HG02884 (cell line): ENCODE measurements around the gene NPW.
A peak's percentile ranks its signal among the peaks of the same experiment; 100 is the strongest.

Experiments
- ATAC-seq: cut with Tn5 transposase; IDR thresholded peaks from one replicate; pipeline ENCODE4 v1.9.1; 2021; ENCODE audit warnings: mild to moderate bottlenecking, moderate library complexity; ENCODE audit not compliant: unreplicated experiment

NPW gene

DNA sequence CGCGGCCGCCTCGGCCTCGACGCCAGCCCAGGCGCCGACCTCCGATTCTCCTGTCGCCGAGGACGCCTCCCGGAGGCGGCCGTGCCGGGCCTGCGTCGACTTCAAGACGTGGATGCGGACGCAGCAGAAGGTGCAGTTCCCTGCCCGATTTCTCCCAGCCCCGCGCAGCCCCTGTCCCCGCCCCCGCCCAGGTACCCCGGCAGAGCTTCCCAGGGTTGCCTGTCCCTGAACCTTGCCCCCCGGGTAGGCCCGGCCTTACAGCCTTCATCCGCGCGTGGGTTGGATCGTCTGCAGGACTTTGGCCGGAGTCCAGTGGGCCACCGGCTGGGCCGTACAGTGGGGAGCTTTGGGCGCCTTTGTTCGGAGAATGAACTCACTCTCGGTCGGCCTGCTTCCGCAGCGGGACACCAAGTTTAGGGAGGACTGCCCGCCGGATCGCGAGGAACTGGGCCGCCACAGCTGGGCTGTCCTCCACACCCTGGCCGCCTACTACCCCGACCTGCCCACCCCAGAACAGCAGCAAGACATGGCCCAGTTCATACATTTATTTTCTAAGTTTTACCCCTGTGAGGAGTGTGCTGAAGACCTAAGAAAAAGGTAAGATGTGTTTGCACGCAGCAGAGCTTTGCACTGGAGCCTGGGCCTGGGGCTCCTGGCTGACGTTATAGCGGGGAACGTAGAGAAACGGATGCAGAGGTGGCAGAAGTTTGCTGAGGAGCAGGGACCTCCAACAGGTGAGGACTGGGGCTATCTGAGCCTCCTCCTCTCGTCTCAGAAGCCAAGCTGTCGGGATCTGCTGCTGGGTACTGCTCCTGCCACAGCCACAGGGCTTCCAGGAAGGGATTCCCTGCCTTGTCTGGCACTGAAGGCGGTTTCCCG, 35.0 kb upstream of the NPW start:
- ATAC-seq: peak; percentile 16

DNA sequence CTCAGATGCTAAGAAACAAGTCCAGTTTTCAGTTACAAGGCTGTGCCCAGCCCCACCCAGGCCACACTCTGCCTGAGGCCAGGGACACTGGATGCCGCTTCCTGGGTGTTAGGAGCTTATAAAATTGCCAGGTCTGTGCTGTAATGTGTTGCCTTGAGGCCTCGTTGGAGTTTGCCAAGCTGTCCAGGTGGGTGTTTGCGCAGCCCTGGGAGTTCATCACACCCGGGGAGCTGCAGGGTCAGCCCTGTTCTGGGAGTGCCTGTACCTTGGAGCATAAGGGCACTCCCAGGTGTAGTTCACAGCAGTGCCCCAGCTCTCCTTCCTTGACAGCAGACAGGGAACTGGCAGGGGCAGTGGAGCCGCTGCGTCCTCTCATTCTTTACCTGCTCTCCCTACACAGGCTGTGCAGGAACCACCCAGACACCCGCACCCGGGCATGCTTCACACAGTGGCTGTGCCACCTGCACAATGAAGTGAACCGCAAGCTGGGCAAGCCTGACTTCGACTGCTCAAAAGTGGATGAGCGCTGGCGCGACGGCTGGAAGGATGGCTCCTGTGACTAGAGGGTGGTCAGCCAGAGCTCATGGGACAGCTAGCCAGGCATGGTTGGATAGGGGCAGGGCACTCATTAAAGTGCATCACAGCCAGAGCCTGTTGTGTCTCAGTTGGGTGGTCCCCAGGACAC, 34.0 kb upstream of the NPW start:
- ATAC-seq: no peak

DNA sequence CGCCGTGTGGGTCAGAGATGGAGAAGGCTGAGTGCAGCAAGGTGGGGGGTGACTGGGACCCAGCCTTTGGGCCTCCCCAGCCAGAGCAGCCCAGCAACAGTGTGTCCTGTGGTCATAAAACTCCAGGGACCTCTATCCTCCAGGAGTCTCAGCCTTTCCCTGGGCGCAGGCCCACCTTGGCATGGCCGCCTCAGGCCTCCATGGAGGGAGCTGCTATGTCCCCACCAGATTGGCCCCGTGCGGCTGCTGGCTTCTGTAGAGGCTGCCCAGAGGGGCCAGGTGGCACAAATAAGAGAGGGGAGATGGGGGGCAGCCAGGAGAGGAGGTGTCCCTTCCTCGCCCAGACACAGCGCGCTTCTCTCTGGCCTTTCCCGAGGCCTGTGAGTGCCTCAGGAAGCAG, 32.4 kb upstream of the NPW start:
- ATAC-seq: no peak

DNA sequence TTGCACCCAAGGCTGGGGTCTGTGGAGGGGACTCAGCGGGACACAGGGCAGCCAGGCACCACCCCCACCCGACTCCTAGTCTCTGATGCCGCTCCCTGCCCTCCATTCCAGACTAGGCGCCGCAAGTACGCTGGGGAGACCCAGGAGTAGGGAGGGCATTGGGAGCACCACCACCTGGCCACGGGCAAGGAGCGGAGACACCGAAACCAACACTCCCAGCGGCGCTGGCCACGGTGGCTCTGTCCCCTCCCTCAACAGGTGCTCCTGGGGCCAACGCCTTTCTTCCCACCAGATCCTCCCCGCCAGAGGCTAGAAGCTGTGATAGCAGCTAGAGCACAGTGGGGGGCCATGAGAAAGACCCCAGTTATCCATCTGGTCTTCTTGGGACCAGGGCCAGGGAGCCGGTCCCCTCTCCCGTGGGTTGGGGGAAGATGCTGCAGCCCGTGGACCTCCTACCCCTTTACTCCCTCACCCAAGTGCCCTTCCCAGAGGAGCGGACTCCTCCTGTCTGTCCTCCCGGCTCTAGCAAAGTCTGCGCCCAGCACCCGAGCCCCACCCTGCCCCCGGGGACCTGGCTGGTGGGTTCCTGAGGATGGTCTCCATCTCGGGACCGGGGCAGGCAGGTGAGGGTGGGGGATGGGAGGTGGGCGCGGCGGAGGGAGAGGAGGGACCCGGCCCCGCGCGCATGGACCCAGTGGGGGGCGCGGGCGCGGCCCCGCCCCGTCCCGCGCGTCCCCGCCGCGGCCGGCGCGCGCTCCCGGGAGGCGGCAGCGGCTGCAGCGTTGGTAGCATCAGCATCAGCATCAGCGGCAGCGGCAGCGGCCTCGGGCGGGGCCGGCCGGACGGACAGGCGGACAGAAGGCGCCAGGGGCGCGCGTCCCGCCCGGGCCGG, 30.1 kb upstream of the NPW start, which contains the start of gene SYNGR3:
Gene SYNGR3, plus strand, starts transcription at position 762 of the 892 bp plus-strand sequence. CDS start 133 bp downstream, outside the sequence.
- no peak for ATAC-seq

DNA sequence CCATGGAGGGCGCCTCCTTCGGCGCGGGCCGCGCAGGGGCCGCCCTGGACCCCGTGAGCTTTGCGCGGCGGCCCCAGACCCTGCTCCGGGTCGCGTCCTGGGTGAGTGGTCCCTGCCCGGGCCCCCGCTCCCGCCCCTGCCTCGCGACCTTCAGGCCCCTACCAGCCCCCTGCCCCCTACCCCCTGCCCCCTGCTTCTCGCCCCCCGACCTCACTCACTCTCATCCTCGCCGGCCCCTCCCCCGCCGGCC, 29.6 kb upstream of the NPW start:
- ATAC-seq: no peak

DNA sequence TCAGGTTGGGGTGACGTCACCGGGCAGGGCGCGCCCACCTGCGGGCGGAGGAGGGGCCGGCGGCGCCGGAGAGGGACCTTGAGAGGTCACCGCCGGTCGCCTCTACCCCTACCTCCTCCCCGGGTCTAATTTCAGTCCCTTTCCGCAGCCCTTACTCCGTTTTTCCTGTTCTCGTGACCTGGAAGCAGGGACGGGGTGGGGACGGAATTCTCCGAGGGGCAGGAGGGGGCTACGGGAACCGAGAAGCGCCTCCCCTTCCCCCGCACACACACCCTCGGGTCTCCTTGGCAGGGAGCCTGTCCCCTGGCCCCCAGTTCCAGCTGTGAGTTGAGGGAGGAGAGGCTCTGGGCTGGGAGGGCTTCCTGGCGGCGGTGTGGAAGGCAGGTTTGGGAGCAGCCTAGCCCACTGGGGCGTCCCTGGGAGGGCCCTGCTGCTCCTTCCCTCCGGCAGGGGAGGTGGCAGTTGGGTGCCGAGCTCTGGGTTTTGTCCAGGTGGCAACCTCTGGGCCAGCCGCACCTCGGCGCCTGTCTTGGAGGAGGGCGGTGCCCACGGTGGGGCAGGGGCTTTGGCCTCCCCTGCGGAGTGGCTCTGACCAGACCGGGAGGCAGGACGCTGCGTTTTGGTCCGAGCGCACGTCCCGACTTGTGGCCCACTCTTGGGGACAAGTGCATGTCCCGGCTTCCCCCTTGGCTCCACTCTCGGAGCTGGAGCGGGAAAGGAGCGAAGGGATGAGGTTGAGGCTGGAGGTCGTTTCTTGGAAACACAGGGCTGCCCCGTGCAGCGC, 29.0 kb upstream of the NPW start:
- no peak for ATAC-seq

DNA sequence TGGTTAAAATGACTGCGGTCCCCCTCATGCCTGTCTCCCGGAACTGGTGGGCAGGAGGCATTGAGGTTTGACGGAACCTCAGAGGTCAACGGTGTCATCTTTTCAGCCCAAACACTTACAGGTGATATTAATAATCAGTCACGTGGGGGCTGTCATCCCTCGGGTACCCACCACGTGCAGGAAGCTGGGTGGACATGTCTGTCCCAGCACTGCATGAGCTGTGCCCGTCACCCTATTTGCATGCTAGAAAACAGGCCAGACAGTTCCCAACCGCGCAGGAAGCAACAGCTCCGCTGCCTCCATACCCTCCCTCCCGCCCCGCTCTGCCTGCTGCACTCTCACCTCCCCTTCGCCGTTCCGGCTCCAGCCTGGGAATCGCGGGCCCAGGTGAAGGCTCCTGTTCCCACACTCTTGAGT, 28.4 kb upstream of the NPW start:
- no peak for ATAC-seq

DNA sequence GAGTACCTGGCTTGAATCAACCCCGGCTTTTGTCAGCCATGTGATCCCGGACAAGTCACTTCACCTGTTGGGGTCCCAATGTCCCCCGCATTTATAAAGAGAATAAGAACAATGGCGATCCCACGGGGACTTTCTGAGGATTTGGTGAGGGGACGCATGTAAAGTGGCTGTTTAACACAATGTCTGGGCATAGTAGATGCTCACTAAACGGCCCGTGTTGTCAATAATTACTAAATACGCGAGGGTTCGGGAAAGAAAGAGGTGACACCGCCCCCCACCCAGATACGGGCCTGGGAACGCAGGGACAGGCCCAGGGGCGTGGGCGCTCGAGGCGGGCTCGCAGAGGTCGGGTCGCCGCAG, 28.0 kb upstream of the NPW start:
- peak; percentile 11 for ATAC-seq

DNA sequence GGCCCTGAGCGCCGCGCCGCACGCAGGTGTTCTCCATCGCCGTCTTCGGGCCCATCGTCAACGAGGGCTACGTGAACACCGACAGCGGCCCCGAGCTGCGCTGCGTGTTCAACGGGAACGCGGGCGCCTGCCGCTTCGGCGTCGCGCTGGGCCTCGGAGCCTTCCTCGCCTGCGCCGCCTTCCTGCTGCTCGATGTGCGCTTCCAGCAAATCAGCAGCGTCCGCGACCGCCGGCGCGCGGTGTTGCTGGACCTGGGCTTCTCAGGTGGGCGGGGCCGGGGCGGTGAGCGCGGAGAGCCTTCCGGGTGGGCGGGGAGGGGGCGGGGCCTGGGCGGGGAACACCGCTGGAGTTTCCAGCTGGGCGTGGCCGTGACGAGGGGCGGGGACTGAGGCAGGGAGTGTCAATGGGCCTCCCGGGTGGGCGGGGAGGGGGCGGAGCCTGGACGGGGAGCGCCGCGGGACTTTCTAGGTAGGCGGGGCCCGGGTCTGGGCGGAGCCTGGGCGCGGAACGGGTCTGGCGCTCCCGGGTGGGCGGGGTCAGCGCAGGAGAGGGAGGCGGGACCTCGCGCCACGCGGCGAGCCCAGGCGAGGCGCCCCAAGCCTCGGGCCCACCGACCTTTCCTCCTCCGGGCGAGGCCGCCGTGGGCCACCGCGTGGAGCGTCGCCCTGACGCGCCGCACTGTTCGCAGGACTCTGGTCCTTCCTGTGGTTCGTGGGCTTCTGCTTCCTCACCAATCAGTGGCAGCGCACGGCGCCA, 27.5 kb upstream of the NPW start:
- ATAC-seq: peak; percentile 41

DNA sequence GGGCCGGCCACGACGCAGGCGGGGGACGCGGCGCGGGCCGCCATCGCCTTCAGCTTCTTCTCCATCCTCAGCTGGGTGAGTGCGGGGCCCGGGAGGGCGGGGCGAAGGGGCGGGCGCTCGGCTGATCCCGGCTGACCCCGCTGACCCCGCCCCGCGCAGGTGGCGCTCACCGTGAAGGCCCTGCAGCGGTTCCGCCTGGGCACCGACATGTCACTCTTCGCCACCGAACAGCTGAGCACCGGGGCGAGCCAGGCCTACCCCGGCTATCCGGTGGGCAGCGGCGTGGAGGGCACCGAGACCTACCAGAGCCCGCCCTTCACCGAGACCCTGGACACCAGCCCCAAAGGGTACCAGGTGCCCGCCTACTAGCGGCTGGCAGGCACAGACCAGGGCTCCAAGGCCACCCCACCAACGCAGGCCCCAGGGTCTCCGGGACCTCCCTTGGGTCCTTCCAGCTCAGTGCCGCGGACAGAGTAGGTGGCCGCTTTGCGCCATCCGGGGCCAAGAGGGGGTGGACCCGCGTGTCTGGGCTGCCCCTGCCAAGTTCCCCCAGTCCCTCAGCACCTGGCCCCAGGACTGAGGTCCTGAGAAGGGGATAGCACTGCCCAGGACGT, 26.8 kb upstream of the NPW start:
- ATAC-seq: no peak

DNA sequence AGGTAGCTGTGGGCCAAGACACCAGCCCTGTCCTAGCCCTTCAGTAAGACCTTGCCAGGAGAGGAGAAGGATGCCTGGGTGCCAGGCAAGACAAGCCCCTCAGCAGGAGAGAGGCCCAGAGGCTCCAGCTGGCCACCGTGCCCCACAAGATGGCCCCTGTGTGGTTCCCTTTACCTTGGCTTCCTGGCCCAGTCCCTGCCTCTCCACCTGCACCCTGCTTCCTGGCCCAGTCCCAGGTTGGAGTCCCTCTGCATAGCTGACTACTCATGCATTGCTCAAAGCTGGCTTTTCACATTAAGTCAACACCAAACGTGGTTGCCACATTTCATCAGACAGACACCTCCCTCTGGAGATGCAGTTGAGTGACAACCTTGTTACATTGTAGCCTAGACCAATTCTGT, 25.9 kb upstream of the NPW start:
- no peak for ATAC-seq

DNA sequence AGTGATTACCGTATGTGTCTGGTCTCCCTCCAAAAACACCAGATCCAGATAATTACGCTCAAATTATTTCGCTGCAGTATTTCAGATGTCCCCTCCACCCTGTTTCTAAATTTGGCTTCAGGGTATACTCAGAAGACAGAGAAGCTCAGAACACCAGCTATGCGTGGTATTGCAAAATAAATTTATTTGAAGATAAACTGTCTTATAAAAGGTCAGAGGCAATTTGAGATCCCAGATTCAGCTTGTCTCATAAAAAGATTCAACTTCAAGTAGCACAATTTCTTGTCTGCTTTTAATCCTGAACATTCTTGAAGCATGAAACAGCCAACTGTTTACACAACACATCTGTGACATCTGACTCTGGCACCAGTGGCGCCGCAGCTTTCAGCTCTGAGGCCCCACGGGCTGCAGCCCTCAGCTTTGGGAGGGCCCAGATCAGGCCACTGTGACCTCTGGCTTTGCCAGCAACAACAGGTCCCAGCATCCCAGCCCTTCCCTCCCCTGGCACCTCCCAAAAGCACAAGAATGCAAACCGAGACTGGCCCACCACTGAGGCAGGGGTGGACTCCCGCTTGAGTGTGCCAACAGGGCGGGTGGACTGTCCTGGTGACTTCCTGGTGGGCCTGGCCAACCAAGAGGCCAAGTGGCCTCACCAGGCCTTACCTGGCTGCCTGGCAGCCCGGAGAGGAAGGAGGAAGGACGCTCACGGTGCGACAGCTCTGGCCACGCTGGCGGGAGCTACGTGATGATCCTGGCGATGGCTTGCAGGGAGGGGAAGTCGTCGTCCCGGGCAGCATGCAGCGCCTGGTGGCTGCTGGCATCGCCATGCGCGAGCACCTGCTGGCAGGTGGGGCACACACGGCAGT, 21.9 kb upstream of the NPW start:
- no peak for ATAC-seq

DNA sequence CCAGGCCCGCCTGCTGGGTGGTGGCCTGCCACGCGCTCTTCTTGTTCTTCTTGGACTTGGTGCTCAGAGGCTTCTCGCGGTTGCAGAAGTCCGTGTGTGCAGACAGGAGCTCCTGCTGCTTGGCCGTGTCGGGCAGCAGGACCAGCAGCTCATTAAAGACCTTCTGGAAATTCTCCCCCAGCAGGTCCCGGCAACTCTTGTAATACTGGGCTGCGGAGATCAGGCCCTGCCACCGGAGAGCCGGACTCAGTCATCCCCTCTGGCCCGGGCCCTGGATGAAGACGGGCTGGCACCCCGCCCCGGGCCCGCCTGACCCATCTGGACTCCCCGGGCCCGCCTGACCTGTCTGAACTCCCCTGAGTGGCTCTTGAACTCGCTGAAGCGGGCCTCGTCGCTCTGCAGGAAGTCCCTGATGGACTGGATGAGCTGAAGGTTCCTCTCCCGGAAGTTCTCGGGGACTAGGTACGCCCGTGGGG, 21.2 kb upstream of the NPW start:
- no peak for ATAC-seq

DNA sequence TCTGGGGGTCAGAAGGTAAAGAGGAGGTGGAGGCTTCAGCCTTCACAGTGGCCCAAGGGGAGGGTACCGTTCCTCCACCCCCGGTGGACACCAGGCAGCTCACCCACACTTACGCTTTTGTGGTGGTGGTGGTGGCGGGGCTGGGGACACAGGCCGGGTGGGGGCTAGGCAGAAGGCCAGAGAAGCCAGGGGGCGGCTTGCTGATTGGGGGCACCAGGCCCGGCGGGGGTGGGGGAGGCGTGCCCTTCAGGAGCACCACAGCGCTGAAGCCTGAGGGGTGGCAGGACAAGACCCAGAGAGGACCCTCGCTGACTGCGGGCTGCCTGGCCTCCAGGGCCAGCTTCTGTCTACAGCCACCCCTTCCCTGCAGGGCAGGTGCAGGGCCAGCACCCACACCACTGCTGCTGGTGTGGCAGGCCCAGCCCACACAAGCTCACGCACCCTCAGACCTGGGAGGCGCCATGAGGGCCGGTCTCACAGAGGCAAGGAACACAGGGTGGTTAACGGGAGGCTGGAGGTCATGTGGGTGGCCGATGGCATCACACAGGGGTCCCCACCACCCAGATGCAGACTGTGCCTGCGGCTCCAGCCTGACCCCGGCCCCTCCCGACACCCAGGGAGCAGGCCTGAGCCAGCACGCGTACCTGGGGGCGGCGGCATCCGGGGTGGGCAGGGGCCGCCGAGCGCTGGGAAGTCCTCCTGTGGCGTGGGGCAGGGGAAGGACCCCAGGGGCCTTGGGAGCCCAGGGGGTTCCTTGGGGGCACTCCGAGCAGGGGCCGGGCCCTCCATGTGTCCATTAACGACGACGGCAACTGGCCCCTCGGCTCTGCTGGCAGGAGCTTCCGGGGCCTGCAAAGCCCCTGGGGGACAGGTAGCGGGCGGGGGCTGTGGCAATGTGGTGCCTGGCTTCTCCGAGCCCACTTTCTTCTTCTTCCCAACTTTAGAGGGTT, 20.5 kb upstream of the NPW start:
- no peak for ATAC-seq

DNA sequence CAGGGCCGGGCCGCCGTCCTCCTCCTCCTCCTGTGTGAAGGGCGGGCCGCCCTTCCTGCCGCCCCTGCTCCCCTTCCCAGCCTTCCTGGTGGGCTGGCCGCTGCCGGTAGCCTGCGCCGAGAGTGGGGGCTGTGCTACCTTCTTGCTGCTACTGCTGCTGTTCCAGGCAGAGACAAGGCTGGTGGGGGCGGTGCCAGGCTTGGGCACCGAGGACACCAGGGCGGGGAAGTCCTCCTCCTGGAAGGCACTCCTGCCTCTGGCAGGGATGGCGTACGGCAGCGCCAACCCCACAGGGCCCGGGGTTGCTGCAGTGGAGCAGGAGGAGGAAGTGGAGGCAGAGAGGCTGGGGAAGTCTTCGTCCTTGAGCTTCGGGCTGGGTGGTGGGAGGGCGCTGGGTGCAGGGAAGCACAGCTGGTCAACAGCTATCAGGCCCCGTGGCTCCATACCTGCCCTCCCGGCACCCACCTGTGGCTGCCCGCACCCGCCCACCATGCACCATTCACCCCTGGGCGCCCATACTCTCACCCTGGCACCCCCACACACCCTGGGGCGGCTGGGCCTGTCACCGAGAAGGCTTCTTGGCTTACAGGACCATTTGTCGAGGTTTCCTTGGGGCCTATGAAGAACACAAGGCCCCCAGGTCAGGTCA, 19.6 kb upstream of the NPW start:
- ATAC-seq: no peak

DNA sequence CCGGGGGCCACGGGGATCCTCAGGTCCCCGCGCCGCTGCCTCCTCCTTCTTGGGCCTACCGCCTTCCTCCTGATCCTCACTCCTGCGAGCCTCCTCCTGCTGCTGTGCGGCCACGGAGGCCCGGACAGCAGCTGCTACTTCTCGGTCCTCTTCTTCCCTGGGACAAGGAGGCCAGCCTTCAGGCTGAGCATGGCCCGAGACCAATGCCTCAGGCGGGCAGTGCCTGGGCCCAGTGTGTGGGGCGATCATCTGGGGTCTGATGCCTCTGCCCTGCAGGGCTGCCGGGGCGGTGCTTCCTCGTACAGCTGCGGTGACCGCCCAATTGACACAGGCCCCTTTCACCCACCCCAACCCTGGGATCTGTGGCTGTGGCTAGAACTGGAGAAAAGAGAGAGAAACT, 18.6 kb upstream of the NPW start:
- no peak for ATAC-seq
